HL-60/S4 (cell line): ENCODE measurements around the gene FANCC.

Experiments used
- in situ Hi-C: fragments of 300-500 bp; cut with MboI; formaldehyde crosslinking; loops from 2 replicates; pipeline ENCODE4 v1.14.3; 2022; ENCODE audit warnings: low sequenced_read_pairs

FANCC gene

GRCh38 chr9:95155220-95155619, 162.3 kb downstream of the FANCC start:
- in situ Hi-C loops: no loop called here

DNA sequence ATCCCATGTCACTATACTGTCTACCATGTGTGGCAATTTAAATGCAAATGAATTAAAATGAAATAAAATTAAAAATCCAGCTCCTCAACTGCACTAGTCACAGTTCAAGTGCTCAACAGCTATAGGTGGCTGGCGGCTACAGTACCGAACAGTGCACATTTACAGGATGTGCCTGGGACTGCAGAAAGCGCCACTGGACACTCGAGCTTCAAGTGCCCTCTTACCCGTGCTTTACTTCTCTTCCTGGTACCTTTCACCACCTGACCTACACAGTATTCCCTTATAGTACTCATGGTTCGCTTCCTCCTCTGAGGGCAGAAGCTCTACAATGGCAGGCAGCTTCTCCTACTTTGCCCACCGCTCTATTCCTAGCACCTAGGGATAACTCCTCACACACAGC, 166.6 kb downstream of the FANCC start:
- in situ Hi-C loops: no loop called here

DNA sequence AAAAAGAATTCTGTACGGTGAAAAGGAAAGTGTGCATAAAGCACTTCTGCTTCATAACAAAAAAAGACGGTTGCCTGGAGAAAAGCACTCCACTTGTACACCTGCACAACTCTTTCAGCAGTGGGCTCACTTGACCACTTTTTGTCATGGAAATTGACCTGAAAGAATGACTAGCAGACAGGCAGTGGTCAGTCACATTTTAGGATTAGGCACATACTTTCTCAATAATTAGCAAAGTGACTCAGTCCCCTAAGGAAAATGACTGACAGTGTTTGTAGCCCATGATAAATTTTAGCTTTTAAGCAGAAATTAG, 169.3 kb downstream of the FANCC start:
- in situ Hi-C loops: no loop called here

GRCh38 chr9:95147452-95148207, 169.9 kb downstream of the FANCC start:
- in situ Hi-C loops: no loop called here

GRCh38 chr9:95143591-95144561, 173.6 kb downstream of the FANCC start:
- in situ Hi-C loops: no loop called here

- in situ Hi-C loops: no loop called here
These were observed 174.8 kb downstream of the FANCC start for GRCh38 chr9:95142728-95143127.

GRCh38 chr9:95142315-95142714, 175.2 kb downstream of the FANCC start:
- in situ Hi-C loops: no loop called here

DNA sequence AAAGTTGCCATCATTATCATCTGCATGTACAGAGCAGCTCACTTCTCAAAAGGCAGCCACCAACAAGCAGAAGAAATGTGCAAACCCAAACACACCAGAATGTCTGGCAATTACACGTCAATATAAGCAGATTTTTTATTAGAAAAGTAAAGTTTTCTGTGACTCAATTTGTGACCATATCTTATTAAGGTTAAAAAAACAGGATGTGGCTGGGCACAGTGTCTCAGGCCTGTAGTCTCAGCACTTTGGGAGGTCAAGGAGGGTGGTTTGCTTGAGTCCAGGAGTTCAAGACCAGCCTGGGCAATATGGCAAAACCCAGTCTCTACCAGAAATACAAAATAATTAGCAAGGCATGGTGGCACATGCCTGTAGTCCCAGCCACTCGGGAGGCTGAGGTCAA, 176.7 kb downstream of the FANCC start:
- in situ Hi-C loops: no loop called here

- in situ Hi-C loops: loop anchor here (10.0 kb wide), 1 partner anchor 454 kb away; no protein-coding TSS in a partner anchor
These were observed 178.4 kb downstream of the FANCC start for GRCh38 chr9:95139126-95139525.

DNA sequence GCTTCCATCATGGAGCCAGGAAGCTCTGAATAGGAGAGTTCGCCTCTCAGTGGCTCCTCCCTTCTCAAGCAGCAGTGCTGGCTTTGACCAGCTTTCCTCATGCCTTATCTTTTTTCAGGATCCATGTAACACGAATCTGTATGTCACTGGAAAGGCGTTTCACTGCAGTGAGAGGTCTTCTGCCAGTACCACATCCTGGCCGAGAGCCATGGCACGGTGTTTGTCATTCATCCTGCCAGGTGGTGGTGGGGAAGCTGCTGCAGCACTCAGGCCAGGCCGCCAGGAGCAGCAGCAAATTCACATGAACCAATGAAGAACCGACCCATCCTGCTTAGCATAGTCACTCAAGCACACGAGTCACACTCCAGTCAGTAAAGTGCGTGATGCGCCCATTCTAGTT, 179.0 kb downstream of the FANCC start:
- in situ Hi-C loops: loop anchor here (10.0 kb wide), 1 partner anchor 454 kb away; no protein-coding TSS in a partner anchor

DNA sequence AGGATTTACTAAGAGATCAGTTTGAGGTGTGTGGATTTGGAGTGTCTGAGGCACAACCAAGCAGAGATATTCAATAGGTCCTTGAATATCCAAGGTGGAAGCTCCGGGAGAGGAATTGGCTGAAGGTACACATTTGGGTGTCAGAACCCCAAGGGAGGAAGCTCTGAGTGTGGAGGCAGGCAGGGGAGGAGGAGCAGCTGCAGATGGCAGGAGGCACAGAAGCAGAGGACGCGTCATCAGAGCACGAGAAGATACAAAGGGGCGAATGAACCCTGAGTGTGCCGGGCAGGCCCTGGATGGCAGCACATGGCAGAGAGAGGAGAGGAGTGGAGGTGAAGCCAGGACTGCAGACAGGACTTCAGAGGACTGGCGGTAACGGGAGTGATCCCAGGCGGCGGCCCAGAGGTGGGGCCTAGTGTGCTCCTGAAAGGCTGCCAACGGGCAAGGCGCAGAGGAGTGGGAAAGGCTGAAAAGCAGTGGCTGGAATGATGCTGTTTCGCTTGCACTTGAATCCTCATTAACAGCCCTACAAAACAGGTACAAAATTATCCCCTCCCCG, 179.8 kb downstream of the FANCC start:
- in situ Hi-C loops: loop anchor here (10.0 kb wide), 1 partner anchor 453 kb away; no protein-coding TSS in a partner anchor

GRCh38 chr9:95135756-95136155, 181.8 kb downstream of the FANCC start:
- in situ Hi-C loops: loop anchor here (10.0 kb wide), 1 partner anchor 451 kb away; no protein-coding TSS in a partner anchor

DNA sequence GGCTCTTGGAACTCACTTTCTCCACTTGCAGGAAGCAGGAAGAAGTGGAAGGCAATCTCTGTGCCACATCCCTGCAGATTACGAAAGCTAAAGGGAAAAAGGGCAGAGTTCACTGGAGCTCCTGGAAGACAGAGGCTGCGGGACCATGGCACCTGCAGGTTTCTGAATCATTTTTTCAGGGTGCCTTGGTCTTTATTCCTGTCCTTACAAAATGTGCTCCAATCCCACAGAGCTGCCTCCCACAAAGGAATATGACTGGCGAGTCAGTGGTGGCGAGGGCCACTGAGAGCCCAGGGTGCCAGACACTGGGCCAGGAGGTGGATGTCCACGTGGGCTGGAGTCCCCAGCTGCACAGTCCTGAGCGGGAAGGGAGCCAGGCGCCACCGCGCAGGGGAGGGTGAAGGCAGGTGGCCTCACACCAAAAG, 183.0 kb downstream of the FANCC start:
- in situ Hi-C loops: loop anchor here (10.0 kb wide), 1 partner anchor 450 kb away; no protein-coding TSS in a partner anchor

DNA sequence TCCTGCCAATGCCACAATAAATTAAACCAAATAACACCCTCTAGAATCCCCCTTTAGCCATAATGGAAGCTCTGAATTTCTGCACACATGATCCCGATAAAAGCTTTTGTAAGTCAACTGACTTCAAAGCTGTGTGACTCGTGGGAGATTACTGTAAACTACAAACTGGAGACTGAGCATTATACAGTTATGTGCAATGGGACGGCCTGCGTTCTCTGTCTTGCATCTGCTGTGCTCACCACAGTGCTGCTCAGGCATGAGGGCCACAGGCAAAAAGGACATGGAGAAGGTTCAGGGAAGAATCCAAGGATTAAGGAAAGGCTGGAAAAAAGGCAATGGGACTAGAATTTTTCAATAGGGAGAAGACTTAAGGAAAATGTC, 184.2 kb downstream of the FANCC start:
- in situ Hi-C loops: loop anchor here (10.0 kb wide), 1 partner anchor 449 kb away; no protein-coding TSS in a partner anchor

DNA sequence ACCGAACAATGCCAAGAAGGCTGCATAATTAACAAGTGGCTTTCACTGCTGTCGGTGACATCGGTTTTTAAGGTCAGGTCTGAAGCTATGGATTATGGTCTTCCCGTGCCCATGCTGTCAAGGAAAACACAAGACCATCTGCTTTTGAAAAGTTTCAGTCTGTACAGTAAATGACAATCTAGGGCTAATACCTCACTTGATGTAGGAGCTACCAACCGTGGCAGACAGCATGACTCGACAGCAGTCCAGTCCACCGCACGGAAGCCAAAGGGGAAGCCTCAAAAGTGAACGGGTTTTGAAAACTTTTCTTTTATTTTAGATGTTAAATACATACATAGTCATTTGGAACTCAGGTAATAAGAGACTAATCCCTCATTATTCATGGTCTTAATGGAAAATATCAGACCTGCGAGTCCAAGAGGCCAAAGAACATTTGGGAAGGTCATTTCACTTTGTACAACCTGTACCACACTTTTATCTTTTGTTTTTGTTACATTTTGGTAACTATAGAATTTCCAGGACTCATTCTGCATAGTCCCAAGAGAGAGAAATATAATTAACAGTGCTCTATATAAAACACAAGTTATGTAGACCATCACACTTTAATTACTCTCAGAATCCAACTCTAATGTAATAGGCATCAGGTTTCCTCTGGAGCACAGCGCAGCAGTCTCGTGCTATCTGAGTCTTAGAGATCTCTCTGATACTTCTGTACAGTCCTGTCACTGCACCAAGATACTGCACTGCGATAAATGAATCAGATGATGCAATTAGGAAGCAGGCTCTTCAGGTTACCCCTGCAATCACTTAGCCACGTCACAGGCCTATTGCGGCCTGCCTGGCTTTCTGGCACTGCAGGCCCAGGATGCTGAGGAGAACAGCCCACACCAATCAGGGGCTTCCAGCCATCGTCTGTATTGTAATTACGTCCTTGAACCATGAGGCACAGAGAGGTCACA, 184.9 kb downstream of the FANCC start:
- in situ Hi-C loops: loop anchor here (10.0 kb wide), 1 partner anchor 448 kb away; no protein-coding TSS in a partner anchor

GRCh38 chr9:95131023-95131943, 186.2 kb downstream of the FANCC start:
- in situ Hi-C loops: loop anchor here (10.0 kb wide), 1 partner anchor 446 kb away; no protein-coding TSS in a partner anchor

DNA sequence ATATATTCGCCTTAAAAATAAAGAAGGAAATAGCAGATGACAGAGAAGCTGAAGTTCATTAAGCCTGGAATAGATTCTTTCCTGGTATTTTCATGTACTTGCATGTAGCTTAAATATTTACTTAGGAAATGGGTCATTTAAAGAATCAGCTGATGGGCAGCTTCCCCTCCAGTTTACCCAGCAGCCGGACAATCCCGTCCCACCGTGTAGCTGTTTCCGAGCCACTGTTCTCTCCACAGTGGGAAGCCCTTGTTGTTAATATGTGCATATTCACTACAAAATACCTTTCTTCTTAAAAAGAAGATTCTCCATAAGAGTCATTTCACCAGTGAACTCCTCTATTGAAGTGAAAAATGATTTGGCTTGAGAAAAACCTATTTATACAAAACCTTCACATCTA, 187.0 kb downstream of the FANCC start:
- in situ Hi-C loops: loop anchor here (10.0 kb wide), 1 partner anchor 446 kb away; no protein-coding TSS in a partner anchor

DNA sequence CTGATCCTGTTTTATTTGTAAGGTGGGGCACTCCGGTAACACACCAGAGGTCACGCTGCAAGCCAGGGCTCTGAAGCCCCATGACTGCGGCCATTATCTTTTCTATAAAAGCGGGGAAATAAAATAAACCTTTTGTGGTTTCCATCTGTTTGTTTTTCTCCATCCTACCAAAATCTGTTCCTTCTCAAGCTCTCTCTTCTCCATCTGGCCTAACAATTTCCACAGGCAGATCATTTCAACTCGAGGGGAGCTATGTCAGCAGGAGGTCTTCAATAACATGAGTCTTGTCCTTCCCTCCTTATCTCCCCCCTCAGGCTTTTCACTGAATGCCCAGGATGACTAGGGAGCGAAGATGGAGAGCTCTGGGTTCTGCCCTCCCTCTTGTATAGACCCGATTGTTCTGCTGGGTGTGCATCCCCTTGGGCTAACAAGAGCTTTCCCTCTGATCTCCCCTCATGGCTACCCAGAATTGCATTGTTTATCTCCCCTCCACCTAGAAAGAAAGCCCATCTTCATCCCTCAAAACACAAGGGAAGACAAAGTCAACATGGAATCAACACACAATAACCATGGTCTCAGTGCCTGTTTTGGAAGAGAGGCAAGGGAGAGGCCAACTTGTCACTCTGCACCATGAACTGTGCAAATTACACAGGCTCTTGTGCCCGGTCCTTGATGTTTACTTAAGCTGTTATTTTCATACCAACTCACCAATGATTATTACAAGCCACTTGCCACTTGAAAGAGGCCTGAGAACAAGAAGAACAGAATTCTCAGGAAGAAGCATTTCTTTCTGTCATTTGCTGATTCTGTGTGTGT, 187.8 kb downstream of the FANCC start:
- in situ Hi-C loops: loop anchor here (10.0 kb wide), 2 partner anchors 345 to 445 kb away; no protein-coding TSS in a partner anchor
